OCI-LY3 (cell line): ENCODE data around the gene PLEKHS1.

Experiments used
- H2AFZ ChIP-seq: fragments of 200-600, 300-600 bp; shearing (Covaris generic); 2 replicates; pipeline ENCODE4 v1.6.0; 2014; ENCODE audit warnings: antibody characterized with exemption, low read depth, low read length
- H3K27ac ChIP-seq: fragments of 200-600, 300-600 bp; sonication (generic); 2 replicates; pipeline ENCODE4 v1.5.1; 2014; ENCODE audit warnings: mild to moderate bottlenecking, low read length, moderate library complexity, mixed read lengths
- H3K27me3 ChIP-seq: fragments of 200-600, 300-600 bp; sonication (generic); 2 replicates; pipeline ENCODE4 v1.6.1; 2014; ENCODE audit warnings: low read depth, low read length, mixed read lengths
- H3K36me3 ChIP-seq: fragments of 200-600, 300-600 bp; sonication (generic); replicated peaks from 2 replicates; pipeline ENCODE3; 2014; ENCODE audit warnings: low read depth, low read length, mixed read lengths
- H3K4me1 ChIP-seq: fragments of 300-600, 200-600 bp; sonication (generic); 2 replicates; pipeline ENCODE4 v1.6.1; 2014; ENCODE audit warnings: low read length, mixed read lengths
- H3K4me2 ChIP-seq: fragments of 200-600, 300-600 bp; sonication (generic); 2 replicates; pipeline ENCODE4 v1.6.1; 2014; ENCODE audit warnings: low read length, mixed read lengths
- H3K4me3 ChIP-seq: fragments of 300-600, 200-600 bp; sonication (generic); 2 replicates; pipeline ENCODE4 v1.5.1; 2014; ENCODE audit warnings: antibody characterized with exemption, mild to moderate bottlenecking, low read length, moderate library complexity
- H3K79me2 ChIP-seq: fragments of 300-600, 200-600 bp; shearing (Covaris generic); 2 replicates; pipeline ENCODE4 v1.6.1; 2014; ENCODE audit warnings: mild to moderate bottlenecking, low read length, mixed read lengths
- H3K9ac ChIP-seq: fragments of 300-600, 200-600 bp; shearing (Covaris generic); 2 replicates; pipeline ENCODE4 v1.6.0; 2014; ENCODE audit warnings: mild to moderate bottlenecking, low read length, moderate library complexity
- H3K9me3 ChIP-seq: fragments of 200-600, 300-600 bp; shearing (Covaris generic); 2 replicates; pipeline ENCODE4 v1.6.1; 2014; ENCODE audit warnings: low read length, mixed read lengths; ENCODE audit not compliant: insufficient read depth
- H4K20me1 ChIP-seq: fragments of 200-600, 300-600 bp; sonication (generic); 2 replicates; pipeline ENCODE4 v1.6.1; 2016; ENCODE audit warnings: low read length, mixed read lengths; ENCODE audit not compliant: insufficient read depth
- EZH2phosphoT487 ChIP-seq: fragments of 200-600 bp; shearing (Covaris generic); IDR thresholded peaks from 2 replicates; pipeline ENCODE4 v1.6.1; 2018; ENCODE audit warnings: antibody characterized with exemption, mixed run types, low read depth
- TF ChIP-seq, protein P1 (sequence below): fragments of 200-600, 300-600 bp; sonication (generic); IDR thresholded peaks from 2 replicates; pipeline ENCODE4 v1.5.1; 2014; ENCODE audit warnings: antibody characterized with exemption, low read length, low read depth

The PLEKHS1 gene

DNA sequence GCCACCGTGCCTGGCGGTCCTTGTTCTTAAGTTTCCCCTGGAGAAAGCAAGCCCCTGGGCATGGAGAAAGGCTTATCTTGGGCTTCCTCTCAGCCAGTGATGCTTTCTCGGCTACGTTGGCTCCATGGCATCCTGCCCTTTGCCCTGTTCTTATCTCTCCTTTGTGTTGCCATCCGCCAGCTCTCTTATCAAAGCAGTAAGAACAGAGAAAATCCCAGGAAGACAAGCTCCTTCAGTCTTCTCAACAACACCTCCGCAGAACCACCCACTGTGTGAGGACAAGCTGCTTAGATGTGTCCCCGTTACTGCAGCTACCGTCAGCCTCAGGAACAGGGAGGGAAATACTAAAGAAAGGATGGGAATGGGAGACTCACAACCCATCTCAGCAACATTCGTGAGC lies 3.3 kb downstream of the PLEKHS1 start:
- Histone ChIP-seq H3K27me3 (no peaks in the 10 kb centered on the region), H3K9me3 (no peaks in the 10 kb centered on the region), H3K36me3 (no peaks in the 10 kb centered on the region), H4K20me1 (no peaks in the 10 kb centered on the region), H3K4me2 (no peak overlapping the region), H3K4me3 (no peak overlapping the region), H3K79me2 (no peaks in the 10 kb centered on the region), H3K9ac (no peak overlapping the region), H2AFZ (no peak overlapping the region), H3K27ac (no peak overlapping the region), H3K4me1 (no peaks in the 10 kb centered on the region)
- TF ChIP-seq EZH2phosphoT487, result no peak
- TF ChIP-seq, protein P1, sequence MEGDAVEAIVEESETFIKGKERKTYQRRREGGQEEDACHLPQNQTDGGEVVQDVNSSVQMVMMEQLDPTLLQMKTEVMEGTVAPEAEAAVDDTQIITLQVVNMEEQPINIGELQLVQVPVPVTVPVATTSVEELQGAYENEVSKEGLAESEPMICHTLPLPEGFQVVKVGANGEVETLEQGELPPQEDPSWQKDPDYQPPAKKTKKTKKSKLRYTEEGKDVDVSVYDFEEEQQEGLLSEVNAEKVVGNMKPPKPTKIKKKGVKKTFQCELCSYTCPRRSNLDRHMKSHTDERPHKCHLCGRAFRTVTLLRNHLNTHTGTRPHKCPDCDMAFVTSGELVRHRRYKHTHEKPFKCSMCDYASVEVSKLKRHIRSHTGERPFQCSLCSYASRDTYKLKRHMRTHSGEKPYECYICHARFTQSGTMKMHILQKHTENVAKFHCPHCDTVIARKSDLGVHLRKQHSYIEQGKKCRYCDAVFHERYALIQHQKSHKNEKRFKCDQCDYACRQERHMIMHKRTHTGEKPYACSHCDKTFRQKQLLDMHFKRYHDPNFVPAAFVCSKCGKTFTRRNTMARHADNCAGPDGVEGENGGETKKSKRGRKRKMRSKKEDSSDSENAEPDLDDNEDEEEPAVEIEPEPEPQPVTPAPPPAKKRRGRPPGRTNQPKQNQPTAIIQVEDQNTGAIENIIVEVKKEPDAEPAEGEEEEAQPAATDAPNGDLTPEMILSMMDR, result no peak

DNA sequence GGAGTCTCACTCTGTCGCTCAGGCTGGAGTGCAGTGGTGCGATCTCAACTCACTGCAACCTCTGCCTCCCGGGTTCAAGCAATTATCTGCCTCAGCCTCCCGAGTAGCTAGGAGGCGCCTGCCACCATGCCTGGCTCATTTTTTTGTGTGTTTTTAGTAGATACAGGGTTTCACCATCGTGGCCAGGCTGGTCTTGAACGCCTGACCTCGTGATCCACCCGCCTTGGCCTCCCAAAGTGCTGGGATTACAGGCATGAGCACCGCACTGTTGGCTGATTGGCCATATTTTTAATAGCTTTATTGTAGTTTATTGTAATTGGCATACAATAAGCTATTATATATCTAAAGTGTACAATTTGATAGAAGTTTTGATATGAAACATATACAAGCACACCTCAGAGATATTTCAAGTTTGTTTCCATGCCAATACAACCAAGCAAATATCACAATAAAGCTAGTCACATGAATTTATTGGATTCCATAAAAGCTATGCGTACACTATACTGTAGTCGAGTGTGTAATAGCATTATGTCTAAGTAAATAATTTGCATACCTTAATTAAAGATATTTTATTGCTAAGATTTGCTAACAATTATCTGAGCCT lies 5.6 kb downstream of the PLEKHS1 start:
- no peak overlapping the region for H3K4me2 ChIP-seq
- no peak overlapping the region for H3K9ac ChIP-seq
- no peaks in the 10 kb centered on the region for H3K9me3 ChIP-seq
- H3K27me3 ChIP-seq, result no peaks in the 10 kb centered on the region
- H2AFZ ChIP-seq, result no peak overlapping the region
- TF ChIP-seq, protein P1, result no peak
- no peak for TF ChIP-seq EZH2phosphoT487
- no peaks in the 10 kb centered on the region for H4K20me1 ChIP-seq
- no peaks in the 10 kb centered on the region for H3K79me2 ChIP-seq
- no peak overlapping the region for H3K27ac ChIP-seq
- no peak overlapping the region for H3K4me3 ChIP-seq
- no peaks in the 10 kb centered on the region for H3K4me1 ChIP-seq
- H3K36me3 ChIP-seq, result no peaks in the 10 kb centered on the region

DNA sequence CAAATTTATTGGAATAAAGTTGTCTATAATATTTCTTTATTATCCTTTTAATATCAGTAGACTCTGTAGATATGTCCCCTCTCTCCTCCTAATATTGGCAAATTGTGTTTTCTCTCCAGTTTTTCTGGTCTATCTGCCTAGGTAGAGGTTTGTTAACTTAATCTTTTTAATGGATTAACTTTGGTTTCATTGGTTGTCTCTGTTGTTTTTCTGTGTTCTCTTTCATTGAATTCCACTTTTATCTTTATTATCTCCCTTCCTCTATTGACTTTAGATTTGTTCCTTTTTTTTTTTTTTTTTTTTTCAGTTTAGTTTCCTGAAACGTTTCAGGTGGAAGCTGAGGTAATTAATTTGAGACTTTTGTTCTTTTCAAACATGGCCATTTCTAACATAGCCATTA lies 10.6 kb downstream of the PLEKHS1 start:
- Histone ChIP-seq H3K27me3 (peaks cover 6% of the 10 kb centered on the region; the same call in 1 of the 2 replicates), H3K79me2 (no peaks in the 10 kb centered on the region), H3K4me2 (no peak overlapping the region), H4K20me1 (no peaks in the 10 kb centered on the region), H2AFZ (no peak overlapping the region), H3K36me3 (no peaks in the 10 kb centered on the region), H3K4me3 (no peak overlapping the region), H3K4me1 (no peaks in the 10 kb centered on the region), H3K9ac (no peak overlapping the region), H3K27ac (no peak overlapping the region), H3K9me3 (no peaks in the 10 kb centered on the region)
- TF ChIP-seq, protein P1, result no peak
- TF ChIP-seq EZH2phosphoT487, result no peak

DNA sequence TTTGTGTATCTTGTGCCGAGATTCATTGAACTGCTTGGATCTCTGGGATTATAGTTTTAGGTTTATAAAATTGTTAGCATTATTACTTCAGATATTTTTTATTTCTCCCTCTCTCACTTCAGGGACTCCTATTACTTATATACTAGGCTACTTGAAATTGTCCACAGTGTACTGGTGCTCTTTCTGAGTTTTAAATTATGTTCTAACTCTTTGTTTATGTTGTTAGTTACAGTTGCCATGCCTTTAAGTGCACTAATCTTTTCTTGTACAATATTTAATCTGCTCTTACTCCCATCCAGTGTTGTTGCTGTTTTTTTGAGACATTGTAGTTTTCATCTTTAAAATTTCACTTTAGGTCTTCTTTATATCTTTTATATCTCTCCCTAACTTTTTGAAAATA lies 13.1 kb downstream of the PLEKHS1 start:
- H3K4me3 ChIP-seq, result no peak overlapping the region
- H3K27ac ChIP-seq, result no peak overlapping the region
- no peak overlapping the region for H2AFZ ChIP-seq
- no peak overlapping the region for H3K4me2 ChIP-seq
- TF ChIP-seq EZH2phosphoT487, result no peak
- TF ChIP-seq, protein P1, result no peak
- no peaks in the 10 kb centered on the region for H3K36me3 ChIP-seq
- H3K4me1 ChIP-seq, result 0 out of 2 replicates have a peak, but pooled peaks cover 7% of the 10 kb centered on the region
- no peaks in the 10 kb centered on the region for H4K20me1 ChIP-seq
- peaks cover 9% of the 10 kb centered on the region for H3K27me3 ChIP-seq
- no peak overlapping the region for H3K9ac ChIP-seq
- H3K9me3 ChIP-seq, result no peaks in the 10 kb centered on the region
- no peaks in the 10 kb centered on the region for H3K79me2 ChIP-seq
